VCaP (cell line): ENCODE data around the gene KIF5B.
A peak's percentile ranks its signal among the peaks of the same experiment; 100 is the strongest.
"Not testable (repeated sequence)": the region's sequence is repeated elsewhere in the genome, so short reads cannot be mapped to it uniquely, and the experiment has no call there.

ENCODE experiments used
- H3K27ac ChIP-seq: fragments of 450-650 bp; 2 replicates; pipeline ENCODE4 v1.5.1; 2017
- TF ChIP-seq, protein P1 (sequence below): fragments of 450-650 bp; conservative IDR thresholded peaks from 2 replicates; pipeline ENCODE4 v1.5.1; 2017; ENCODE audit warnings: mild to moderate bottlenecking, moderate library complexity

KIF5B gene

DNA sequence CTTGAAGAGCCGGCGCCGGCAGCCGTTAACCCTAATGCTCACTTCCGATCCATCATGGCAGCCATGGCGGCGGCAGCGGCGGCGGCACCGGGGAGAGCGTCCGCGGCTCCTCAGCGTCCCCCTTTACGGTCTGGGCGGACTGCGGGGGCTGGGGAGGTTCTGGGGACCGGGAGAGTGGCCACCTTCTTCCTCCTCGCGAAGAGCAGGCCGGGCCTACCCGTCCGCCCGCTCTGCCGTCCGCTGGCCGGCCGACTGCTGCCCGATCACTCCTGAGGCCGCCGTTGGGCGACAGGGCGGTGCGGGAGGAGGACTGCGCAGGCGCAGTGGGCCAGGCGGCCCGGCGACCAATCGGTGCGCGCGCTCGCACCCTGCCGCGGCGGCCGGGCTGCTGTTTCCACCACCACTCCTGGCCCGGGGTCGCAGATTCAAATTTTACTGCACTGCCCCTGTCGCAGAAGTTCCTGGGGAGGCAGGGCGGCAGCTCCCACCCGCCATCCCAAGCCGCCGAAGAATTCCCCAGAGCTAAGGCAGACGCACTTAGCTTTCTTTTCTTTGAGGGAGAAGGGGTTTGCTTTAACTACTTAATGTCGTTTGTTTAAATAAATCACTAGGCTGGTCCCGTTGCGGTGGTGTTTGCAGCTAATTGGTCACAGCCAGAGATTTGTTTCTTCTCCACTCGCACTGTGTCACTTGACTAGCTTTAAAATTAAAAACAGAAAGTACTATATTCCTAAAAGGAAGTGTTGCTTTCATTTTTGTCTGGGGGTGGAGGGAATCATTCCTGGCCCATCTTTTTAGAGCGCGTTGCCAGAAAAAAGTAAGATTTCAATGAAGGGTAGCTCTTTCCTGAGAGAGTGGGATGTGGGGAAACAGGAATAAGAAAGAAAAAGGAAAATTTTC, at the start of gene KIF5B:
KIF5B (minus strand) TSS at position 290 of the 900 bp plus-strand sequence. CDS start 452 bp downstream, outside the sequence.
- peak within 1 kb of the TSS; percentile 98 for H3K27ac ChIP-seq
- TF ChIP-seq, protein P1, sequence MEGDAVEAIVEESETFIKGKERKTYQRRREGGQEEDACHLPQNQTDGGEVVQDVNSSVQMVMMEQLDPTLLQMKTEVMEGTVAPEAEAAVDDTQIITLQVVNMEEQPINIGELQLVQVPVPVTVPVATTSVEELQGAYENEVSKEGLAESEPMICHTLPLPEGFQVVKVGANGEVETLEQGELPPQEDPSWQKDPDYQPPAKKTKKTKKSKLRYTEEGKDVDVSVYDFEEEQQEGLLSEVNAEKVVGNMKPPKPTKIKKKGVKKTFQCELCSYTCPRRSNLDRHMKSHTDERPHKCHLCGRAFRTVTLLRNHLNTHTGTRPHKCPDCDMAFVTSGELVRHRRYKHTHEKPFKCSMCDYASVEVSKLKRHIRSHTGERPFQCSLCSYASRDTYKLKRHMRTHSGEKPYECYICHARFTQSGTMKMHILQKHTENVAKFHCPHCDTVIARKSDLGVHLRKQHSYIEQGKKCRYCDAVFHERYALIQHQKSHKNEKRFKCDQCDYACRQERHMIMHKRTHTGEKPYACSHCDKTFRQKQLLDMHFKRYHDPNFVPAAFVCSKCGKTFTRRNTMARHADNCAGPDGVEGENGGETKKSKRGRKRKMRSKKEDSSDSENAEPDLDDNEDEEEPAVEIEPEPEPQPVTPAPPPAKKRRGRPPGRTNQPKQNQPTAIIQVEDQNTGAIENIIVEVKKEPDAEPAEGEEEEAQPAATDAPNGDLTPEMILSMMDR = no peak

DNA sequence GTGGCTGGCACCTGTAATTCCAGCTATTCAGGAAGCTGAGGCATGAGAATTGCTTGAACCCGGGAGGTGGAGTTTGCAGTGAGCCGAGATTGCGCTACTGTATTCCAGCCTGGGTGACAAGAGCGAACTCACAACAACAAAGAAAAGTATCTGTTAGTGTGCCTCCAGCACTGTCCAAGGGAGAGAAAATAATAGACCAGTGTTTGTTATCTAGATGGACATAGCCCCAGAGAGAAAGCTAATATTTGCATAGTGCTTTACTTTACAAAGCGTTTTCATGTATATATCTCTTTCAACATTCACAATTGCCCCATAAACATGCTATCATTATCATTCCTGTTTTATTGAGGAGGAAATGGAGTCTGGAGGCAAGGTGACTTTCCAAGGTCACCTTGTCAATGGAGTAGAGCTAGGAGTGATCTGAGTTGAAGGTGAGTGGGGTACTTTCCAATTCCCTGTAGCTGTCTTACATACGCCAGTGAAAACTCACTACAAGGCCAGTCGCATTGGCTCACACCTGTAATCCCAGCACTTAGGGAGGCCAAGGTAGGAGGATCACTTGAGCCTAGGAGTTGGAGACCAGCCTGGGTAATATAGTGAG, 49.7 kb upstream of the KIF5B start:
- H3K27ac ChIP-seq = peak overlapping the region; percentile 74
- TF ChIP-seq, protein P1 = no peak

- peak overlapping the region; percentile 74 for H3K27ac ChIP-seq
- TF ChIP-seq, protein P1 = no peak
Measured at GRCh38 chr10:32104622-32105509, 48.6 kb upstream of the KIF5B start.

DNA sequence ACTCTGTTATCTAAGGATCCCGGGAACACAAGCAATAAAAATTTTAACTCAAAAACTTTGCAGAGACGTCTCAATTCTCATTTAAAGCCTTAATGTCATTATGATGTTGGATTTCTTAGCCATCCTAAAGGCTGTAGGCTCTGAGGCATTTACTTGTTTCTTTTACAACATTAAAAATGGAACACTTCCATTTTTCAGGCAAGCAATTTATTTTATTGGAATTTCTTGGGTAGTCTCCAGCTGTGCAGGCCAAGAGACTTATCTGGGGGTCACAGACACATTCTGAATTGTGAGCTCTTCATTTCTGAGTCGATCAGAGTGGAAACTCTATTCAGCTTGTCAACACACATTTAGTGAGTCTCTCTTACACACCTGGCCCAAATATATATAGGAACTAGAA, 48.0 kb upstream of the KIF5B start:
- H3K27ac ChIP-seq = peak overlapping the region; percentile 74
- TF ChIP-seq, protein P1 = no peak

GRCh38 chr10:32103721-32104120, 47.5 kb upstream of the KIF5B start:
- TF ChIP-seq, protein P1 = no peak
- peak overlapping the region; percentile 74 for H3K27ac ChIP-seq

DNA sequence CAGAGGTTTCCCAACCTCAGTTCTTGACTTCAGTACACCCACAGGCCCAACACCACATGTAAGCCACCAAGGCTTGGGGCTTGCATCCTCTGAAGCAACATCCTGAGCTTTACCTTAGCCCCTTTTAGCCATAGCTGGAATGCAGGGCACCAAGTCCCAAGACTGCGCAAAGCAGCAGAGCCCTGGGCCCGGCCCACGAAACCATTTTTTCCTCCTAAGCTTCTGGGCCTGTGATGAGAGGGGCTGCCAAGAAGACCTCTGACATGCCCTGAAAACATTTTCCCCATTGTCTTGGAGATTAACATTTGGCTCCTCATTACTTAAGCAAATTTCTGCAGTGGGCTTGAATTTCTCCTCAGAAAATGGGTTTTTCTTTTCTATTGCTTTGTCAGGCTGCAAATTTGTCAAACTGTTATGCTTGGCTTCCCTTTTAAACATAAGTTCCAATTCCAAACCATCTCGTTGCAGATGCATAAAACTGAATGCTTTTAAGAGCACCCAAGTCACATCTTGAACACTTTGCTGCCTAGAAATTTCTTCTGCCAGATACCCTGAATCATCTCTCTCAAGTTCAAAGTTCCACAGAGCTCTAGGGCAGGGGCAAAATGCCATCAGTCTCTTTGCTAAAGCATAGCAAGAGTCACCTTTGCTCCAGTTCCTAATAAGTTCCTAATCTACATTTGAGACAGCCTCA, 42.5 kb upstream of the KIF5B start:
- H3K27ac ChIP-seq = not testable (repeated sequence)

- TF ChIP-seq, protein P1 = no peak
Measured at GRCh38 chr10:32095116-32095733, 39.0 kb upstream of the KIF5B start.

More at GRCh38 chr10:32095116-32095733, 39.0 kb upstream of the KIF5B start:
- H3K27ac ChIP-seq = peak overlapping the region; percentile 26; the same call in 1 of the 2 replicates
